SW480 (cell line): Measurements from ENCODE around the gene C3orf49.

Experiments
- DNase-seq: peaks from one replicate; pipeline ENCODE4 v3.0.0-alpha.2; 2016; ENCODE audit warnings: low spot score

C3orf49 gene

DNA sequence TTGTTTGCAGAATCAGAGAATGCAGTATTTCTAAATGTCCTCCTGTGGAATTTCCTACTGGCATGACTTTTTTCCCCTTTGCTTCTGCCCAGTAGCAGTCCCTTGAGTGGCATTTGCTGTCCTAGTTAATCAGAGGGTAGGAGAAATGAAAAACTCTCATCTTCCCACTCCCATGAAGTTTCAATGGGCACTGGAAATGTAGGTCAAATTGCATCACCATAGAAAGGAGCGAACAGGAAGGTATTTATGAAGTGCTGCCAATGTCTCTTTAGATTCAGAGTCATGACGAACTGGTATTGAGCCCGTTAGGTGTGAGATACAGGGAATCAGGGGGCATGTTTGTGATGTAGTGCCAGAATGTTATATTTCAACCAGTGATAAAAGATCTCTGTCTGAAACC is 67.8 kb downstream of the C3orf49 start:
- no peak for DNase-seq

DNA sequence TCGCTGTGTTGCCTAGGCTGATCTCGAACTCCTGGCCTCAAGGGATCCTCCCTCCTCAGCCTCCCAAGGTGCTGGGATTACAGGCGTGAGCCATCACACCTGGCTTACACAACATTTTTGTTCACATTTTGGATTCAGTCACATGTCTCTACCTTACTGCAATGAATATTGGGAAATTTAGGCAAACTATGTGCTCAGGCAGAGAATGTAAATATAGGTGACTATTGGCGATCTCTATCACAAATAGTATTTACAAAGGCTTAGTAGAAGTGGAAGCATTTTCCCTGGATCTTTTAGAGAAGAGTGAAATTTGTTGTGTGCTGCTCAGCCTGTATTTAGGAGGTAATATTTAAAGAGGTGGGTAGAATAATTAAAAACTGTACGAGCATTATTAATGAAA is 72.4 kb downstream of the C3orf49 start:
- no peak for DNase-seq

DNA sequence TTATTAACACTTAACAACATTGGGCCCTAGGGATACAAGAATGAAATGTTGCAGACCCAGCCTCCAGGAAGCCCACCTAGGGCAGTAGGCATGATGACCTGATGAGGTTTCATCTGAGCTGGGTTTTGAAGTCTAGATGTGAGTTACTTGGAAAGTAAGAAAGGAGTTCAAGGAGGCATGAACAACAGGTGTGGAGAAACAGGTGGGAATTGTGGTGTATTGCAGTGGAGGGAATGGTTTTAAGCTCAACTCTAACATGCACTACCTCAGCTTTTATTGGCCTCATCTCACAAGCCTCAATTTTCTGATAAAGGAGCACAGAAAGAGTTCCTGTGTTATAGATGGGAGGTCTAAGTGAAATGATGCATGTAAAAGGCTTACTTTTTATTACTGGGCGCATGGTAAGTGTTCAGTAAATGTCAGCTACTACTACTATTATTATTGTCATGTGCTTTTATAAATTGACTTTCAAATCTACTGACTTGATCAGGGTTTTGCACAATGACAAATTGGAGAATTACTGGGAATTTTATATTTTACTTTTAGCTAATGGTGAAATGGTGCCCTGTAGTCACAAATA is 73.8 kb downstream of the C3orf49 start:
- DNase-seq = no peak

DNA sequence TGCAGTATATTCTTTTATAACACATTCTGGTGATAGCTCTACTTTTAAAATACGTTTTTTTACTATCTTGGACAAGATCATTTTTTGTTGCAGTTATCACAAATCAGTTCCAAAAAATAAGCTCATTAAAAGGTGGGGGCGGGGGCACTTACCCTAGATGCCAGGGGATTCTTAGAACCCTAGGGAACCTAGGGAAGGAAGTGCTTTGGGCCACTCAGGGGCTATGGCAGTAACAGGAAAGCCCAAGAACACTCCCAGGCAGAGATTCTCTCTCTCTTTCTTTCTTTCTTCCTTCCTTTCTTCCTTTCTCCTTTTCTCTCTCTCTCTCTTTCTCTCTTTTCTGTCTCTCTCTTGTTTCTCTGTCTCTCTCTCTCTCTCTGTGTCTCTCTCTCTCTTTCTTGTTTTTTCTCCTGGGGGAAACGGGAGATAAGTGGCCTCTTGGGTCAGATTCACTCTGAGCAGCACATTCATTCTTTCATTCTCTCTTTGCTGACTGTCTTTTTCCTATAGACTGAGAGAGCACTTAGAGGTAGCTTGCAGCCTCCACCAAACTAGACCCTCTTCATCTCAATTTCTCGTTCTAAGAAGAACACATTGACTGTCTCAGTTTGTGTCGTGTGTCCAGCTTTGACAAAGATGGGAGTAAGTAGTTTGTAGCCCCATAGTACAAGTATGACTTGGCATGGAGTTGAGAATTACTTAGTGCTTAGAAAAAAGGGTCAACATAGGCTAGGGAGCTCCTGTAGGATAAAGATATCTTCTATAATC is 76.5 kb downstream of the C3orf49 start:
- DNase-seq = no peak

DNA sequence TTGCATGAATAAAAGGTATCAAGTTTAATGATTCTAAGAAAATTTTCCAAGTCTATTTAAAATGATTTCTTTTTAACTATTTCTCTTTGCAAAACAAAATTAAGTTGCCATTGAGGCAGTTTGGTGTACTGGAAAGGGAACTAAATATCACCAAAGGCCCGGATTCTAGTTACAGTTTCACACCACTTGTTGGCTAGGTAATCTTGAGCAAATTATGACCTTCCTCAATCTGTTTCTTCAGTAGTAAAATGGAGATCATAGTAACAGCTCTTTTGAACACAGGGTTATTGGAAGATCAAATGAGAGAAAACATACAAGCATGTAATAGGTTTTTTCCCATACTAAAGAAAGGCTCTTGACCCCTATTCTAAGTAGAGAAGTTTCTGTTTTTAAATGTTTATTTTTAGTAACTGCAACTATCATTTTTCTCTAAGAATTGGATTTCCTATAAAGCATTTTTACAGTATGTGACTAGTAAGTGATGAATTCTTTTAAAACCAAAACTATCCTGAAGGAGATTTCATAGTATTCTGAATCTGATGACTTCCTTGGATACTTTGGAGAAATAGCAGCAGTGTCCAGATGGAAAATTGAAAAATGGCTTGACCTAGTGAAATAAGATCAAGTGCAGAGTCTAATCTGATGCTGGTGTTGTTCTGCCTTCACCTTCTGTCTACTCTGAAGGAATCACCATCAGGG is 77.4 kb downstream of the C3orf49 start:
- DNase-seq = no peak
